Right cardiac atrium (tissue), 5 donors: Measurements from ENCODE around the gene CXCL14. TPM values are rescaled to one million over a fixed set of nuclear protein-coding genes. Genes with fewer than 3 reads are reported as not detected.

Experiments
- ATAC-seq, 2 donors: fragments of 200-7000 bp; cut with Tn5 transposase; one replicate each; pipeline versions ENCODE4 v1.8.0 to v1.9.1; 2020; ENCODE audit warnings: moderate library complexity in 2 of 2, mild to moderate bottlenecking in 1 of 2
- DNase-seq, 3 donors: peaks; one replicate each; pipeline ENCODE4 v3.0.0-alpha.2; 2020
- H3K27ac ChIP-seq: one replicate; pipeline ENCODE4 v1.5.1; 2013; ENCODE audit warnings: mild to moderate bottlenecking, low read length, control low read depth, moderate library complexity
- H3K27me3 ChIP-seq: one replicate; pipeline ENCODE4 v1.6.1; 2013; ENCODE audit not compliant: control insufficient read depth, insufficient read depth
- H3K4me1 ChIP-seq: one replicate; pipeline ENCODE4 v1.6.1; 2013; ENCODE audit warnings: low read length; ENCODE audit not compliant: control insufficient read depth, insufficient read depth
- H3K4me3 ChIP-seq: one replicate; pipeline ENCODE4 v1.5.1; 2013; ENCODE audit warnings: low read length, control low read depth
- H3K9me3 ChIP-seq: one replicate; pipeline ENCODE4 v1.6.1; 2013; ENCODE audit warnings: low read length; ENCODE audit not compliant: control insufficient read depth
- WGBS: extraction: QIAGEN DNeasy Blood & Tissue Kit; methylation state at CpG from one replicate; pipeline ENCODE4 v1.1.7; 2013; 5-methylcytosine and 5-hydroxymethylcytosine counted together
- intact Hi-C, 4 donors: fragments of 100-400 bp; cut with DNase I; formaldehyde crosslinking; loops; one replicate each; pipeline versions ENCODE4 v1.11.0 to v1.14.0; 2022 to 2023
- polyA plus RNA-seq: library from polyadenylated mRNA; stranded (reverse); fragments of 200-250 nt; gene quantifications from one replicate; pipeline ENCODE4 v1.2.3, GENCODE V29; 2013
- total RNA-seq, 4 donors: library from RNA; stranded (reverse); fragmentation: NEBNext Ultra II Directional; extraction: Animal tissue kit (Norgen Biotek cat#: 25700); gene quantifications; one replicate each; pipeline ENCODE4 v1.2.1, GENCODE V29; 2021
- donor health status: healthy with polysubstance abuse.
- donor health status: DM: no; HTN: yes; CAD: no.
- donor health status: DM: no; HTN: no; CAD: no.
- donor health status: DM: no; HTN: yes; CAD: no; lungs with severe emphysema.
- donor health status: DM: yes; HTN: yes; CAD: no.

The CXCL14 gene
- total and polyA plus RNA-seq, 5 donors = 0.85 to 8.9 (median 4.5) TPM; not detected in 2

DNA sequence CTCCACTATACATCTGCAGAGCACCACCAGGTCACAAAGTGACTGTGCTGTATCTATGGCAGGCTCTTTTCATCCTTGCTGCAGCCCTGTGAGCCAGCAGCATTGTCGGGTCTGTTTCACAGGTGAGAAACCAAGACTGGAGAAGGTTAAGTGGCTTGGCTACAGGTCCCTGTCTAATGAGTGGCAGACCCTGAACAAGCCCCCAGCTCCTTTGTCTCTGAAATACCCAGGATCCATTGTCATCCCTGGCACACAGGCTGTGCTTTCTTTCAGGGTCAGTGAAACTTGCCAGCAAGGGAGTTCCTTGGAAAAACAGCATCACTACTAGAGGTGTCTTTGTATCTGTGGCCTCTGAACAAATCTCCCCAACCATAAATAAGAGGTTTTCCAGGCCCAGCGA lies 27.6 kb upstream of the CXCL14 start:
- no peaks in the 10 kb centered on the region for H3K4me1 ChIP-seq
- no peaks in the 10 kb centered on the region for H3K9me3 ChIP-seq
- no peaks in the 10 kb centered on the region for H3K27me3 ChIP-seq
- 82% methylated on average over 2 of the region's 2 CpGs for WGBS
- ATAC-seq = no peak
- H3K4me3 ChIP-seq = no peak overlapping the region
- H3K27ac ChIP-seq = no peak overlapping the region
- intact Hi-C loops = no loop called here
- no peak for DNase-seq

- no peak for ATAC-seq
- H3K9me3 ChIP-seq = no peaks in the 10 kb centered on the region
- DNase-seq = no peak
- H3K4me3 ChIP-seq = no peak overlapping the region
- 70% methylated on average over 2 of the region's 2 CpGs for WGBS
- no peaks in the 10 kb centered on the region for H3K4me1 ChIP-seq
- no peak overlapping the region for H3K27ac ChIP-seq
- intact Hi-C loops = no loop called here
- no peaks in the 10 kb centered on the region for H3K27me3 ChIP-seq
These were observed 26.4 kb upstream of the CXCL14 start for GRCh38 chr5:135605221-135605620.

- intact Hi-C loops = no loop called here
- ATAC-seq = no peak
- H3K4me3 ChIP-seq = no peak overlapping the region
- no peaks in the 10 kb centered on the region for H3K9me3 ChIP-seq
- H3K4me1 ChIP-seq = no peaks in the 10 kb centered on the region
- no peaks in the 10 kb centered on the region for H3K27me3 ChIP-seq
- 83% methylated on average over 7 of the region's 7 CpGs for WGBS
- H3K27ac ChIP-seq = no peak overlapping the region
- no peak for DNase-seq
These were observed 25.3 kb upstream of the CXCL14 start for GRCh38 chr5:135604056-135604455.

DNA sequence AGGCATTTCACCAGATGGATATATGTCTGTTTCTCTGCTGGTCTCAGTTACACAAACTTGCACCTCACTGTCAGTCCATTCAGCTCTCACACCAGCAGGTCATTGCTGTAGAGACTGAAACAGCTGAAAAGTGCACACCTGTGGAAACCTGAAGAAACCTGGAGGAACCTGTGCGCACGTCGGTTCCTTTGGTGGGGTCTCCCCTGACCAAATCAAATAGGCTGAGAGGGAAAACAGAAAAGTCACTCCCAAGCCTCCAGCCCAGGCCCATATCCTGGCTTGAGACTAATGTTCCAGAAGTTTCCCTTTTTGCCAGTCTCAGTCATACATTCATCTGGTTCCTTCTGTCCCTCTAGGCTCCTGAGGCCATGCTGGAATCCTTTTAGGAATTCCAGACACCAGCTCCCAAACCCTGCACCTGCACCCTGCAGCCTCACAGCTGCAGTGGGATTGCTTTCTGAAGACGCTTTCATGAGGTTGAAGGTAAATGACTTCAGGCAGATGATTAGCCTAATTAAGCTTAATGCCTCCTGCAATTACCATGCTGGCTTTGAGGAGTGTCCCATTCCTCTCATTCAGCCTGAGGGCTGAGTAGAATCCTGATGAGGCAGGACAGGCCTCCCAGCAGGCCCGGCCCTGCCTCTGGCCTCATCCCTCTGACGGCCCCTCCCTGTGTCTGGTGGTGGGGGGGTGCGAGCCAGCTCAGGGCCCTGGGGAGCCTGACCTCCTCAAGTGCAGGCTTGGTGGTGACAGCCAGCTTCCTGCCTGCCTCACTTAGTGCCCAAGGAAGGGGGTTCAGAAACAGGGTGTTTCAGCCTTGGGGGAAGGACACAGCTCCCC lies 24.3 kb upstream of the CXCL14 start:
- H3K27ac ChIP-seq = no peak overlapping the region
- no peaks in the 10 kb centered on the region for H3K4me1 ChIP-seq
- 68% methylated on average over 7 of the region's 7 CpGs for WGBS
- intact Hi-C loops = no loop called here
- H3K27me3 ChIP-seq = no peaks in the 10 kb centered on the region
- no peaks in the 10 kb centered on the region for H3K9me3 ChIP-seq
- DNase-seq (no peak), ATAC-seq (no peak)
- no peak overlapping the region for H3K4me3 ChIP-seq

DNA sequence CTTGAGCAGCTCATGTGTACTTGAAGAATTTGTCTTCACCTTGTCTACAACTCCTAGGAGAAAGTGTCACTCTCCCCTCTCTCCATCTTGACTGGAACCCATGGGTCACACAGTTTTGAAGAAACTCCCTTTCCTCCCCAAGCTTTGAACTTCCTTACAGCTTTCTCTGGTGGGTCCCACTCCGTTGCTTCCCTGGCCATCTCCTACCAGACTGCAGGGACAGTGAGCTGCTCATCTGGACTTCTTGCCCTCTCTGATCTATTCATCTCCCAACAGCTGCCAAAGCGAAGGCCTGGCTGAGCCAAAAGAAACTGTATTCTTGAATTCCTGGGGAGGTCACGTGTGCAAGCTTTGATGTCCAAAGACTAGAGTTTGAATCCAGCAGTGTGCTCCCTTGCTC lies 22.7 kb upstream of the CXCL14 start:
- no peaks in the 10 kb centered on the region for H3K4me1 ChIP-seq
- intact Hi-C loops = no loop called here
- no peak overlapping the region for H3K4me3 ChIP-seq
- H3K9me3 ChIP-seq = no peaks in the 10 kb centered on the region
- no peak for ATAC-seq
- 79% methylated on average over 3 of the region's 3 CpGs for WGBS
- H3K27ac ChIP-seq = no peak overlapping the region
- no peaks in the 10 kb centered on the region for H3K27me3 ChIP-seq
- no peak for DNase-seq

GRCh38 chr5:135600971-135601381 lies 22.2 kb upstream of the CXCL14 start:
- H3K27me3 ChIP-seq = no peaks in the 10 kb centered on the region
- ATAC-seq (no peak), DNase-seq (no peak)
- H3K9me3 ChIP-seq = no peaks in the 10 kb centered on the region
- intact Hi-C loops = no loop called here
- WGBS = 81% methylated on average over 6 of the region's 6 CpGs
- no peak overlapping the region for H3K27ac ChIP-seq
- no peak overlapping the region for H3K4me3 ChIP-seq
- H3K4me1 ChIP-seq = no peaks in the 10 kb centered on the region

- ATAC-seq = no peak
These were observed 21.4 kb upstream of the CXCL14 start for GRCh38 chr5:135600152-135600570.

GRCh38 chr5:135599421-135600151 lies 20.8 kb upstream of the CXCL14 start:
- Histone ChIP-seq H3K27ac (no peak overlapping the region), H3K9me3 (no peaks in the 10 kb centered on the region), H3K4me1 (no peaks in the 10 kb centered on the region), H3K4me3 (no peak overlapping the region), H3K27me3 (no peaks in the 10 kb centered on the region)
- DNase-seq (no peak), ATAC-seq (no peak)
- intact Hi-C loops = no loop called here
- WGBS = 80% methylated on average over 6 of the region's 6 CpGs

More at GRCh38 chr5:135600152-135600570, 21.4 kb upstream of the CXCL14 start:
- intact Hi-C loops = no loop called here
- no peak for DNase-seq
- Histone ChIP-seq H3K4me3 (no peak overlapping the region), H3K27ac (no peak overlapping the region), H3K4me1 (no peaks in the 10 kb centered on the region), H3K27me3 (no peaks in the 10 kb centered on the region), H3K9me3 (no peaks in the 10 kb centered on the region)
- 70% methylated on average over 5 of the region's 5 CpGs for WGBS

- no peak for DNase-seq
- H3K4me3 ChIP-seq = no peak overlapping the region
- H3K9me3 ChIP-seq = no peaks in the 10 kb centered on the region
- ATAC-seq = no peak
- H3K27me3 ChIP-seq = no peaks in the 10 kb centered on the region
- no peaks in the 10 kb centered on the region for H3K4me1 ChIP-seq
- 60% methylated on average over 9 of the region's 9 CpGs for WGBS
- intact Hi-C loops = no loop called here
- H3K27ac ChIP-seq = no peak overlapping the region
These were observed 20.1 kb upstream of the CXCL14 start for GRCh38 chr5:135598691-135599395.

DNA sequence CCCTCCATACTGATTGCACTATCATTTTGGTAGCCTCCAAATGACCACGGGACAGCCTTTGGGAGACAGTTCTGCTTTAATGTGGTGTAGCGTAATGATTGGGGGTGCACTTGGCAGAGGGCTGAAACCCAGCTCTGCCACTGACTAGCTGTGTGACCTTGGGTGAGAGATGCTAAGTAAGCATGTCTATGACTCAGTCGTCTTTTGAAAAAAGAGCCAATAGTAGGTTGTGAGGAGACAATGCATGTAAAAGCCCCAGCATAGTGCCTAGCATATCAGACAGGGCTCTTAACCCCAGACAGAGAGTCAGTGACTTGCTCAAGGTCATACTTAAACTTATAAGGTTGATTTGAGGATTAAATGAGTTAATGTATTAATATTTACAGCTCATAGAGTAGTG lies 18.0 kb upstream of the CXCL14 start:
- ATAC-seq = no peak
- Histone ChIP-seq H3K4me1 (no peaks in the 10 kb centered on the region), H3K9me3 (no peaks in the 10 kb centered on the region), H3K27me3 (no peaks in the 10 kb centered on the region), H3K4me3 (no peak overlapping the region), H3K27ac (no peak overlapping the region)
- no peak for DNase-seq
- intact Hi-C loops = no loop called here
- 84% methylated on average over 3 of the region's 3 CpGs for WGBS

DNA sequence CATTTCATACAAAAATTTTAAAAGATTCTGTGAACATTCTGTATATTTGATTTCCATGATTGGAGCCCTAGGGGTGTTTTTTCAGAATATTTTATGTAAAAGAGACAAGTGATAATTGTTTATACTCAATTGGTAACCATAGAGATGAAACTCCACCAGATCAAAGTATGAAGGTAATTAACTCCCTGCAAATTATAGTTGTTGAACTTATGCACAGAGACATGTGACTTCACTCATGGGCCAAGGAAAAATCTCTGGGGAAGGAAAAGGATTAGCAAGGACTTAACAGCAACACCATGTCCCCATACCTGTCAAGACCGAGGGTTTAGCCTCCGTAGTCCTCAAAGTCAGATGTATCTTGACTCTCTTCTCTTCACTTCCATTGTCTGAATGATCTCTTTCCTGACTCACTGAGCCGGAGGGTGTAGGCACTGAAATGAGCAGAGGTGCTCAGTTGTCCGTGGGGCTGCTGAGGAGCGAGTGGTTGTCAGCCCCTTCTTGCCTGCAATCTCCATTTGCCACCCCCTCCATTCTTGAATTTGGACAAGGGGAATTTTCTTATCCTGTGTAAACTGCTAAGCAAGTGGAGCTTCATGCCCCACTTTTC lies 17.5 kb upstream of the CXCL14 start:
- no peaks in the 10 kb centered on the region for H3K27me3 ChIP-seq
- 89% methylated on average over 5 of the region's 5 CpGs for WGBS

More for the DNA sequence above, 17.5 kb upstream of the CXCL14 start:
- Histone ChIP-seq H3K9me3 (no peaks in the 10 kb centered on the region), H3K4me1 (no peaks in the 10 kb centered on the region), H3K4me3 (no peak overlapping the region), H3K27ac (no peak overlapping the region)
- intact Hi-C loops = no loop called here
- no peak for DNase-seq
- no peak for ATAC-seq
